ENCODE results near the gene DDIT3. TPM values are rescaled to one million over a fixed set of nuclear protein-coding genes. Genes with fewer than 3 reads are reported as not detected.
"Not testable (repeated sequence)": the region's sequence is repeated elsewhere in the genome, so short reads cannot be mapped to it uniquely, and the experiment has no call there.

Gene DDIT3
- total and polyA plus RNA-seq, 8 donors = 8.5 to 52.7 (median 9.9) TPM

GRCh38 chr12:57500213-57500612 lies 20.1 kb downstream of the DDIT3 start:
- FAIRE-seq = no peak
- TF ChIP-seq CTCF (IDR thresholded peaks at IDR 0.05) = no peak
- no peaks in the 10 kb centered on the region for H3K9me3 ChIP-seq
- ATAC-seq = no peak
- no peak overlapping the region for H3K27ac ChIP-seq
- no peaks in the 10 kb centered on the region for H3K27me3 ChIP-seq
- 94 to 97% methylated on average over 11 of the region's 11 CpGs for WGBS, 2 donors
- H3K4me1 ChIP-seq = no peaks in the 10 kb centered on the region
- H3K4me3 ChIP-seq = no peak overlapping the region
- peaks cover 9 to 48% (median 10%) of the 10 kb centered on the region in 3 donors for H3K36me3 ChIP-seq
- DNase-seq = peak in 1 of 6 donors; percentile 26
- intact Hi-C loops (cut with DNase I) = no loop called here

- no peak for FAIRE-seq
- H3K9me3 ChIP-seq = no peaks in the 10 kb centered on the region
- H3K27ac ChIP-seq = no peak overlapping the region
- TF ChIP-seq CTCF (IDR thresholded peaks at IDR 0.05) = no peak
- no peaks in the 10 kb centered on the region for H3K4me1 ChIP-seq
- no peak overlapping the region for H3K4me3 ChIP-seq
- DNase-seq = peak in 1 of 6 donors; percentile 5
- 94% methylated on average over 4 of the region's 4 CpGs for WGBS, 2 donors
- intact Hi-C loops (cut with DNase I) = no loop called here
- ATAC-seq = no peak
- H3K36me3 ChIP-seq = peaks cover 9 to 31% (median 10%) of the 10 kb centered on the region in 3 donors
- H3K27me3 ChIP-seq = no peaks in the 10 kb centered on the region
Measured at GRCh38 chr12:57498571-57498970, 21.7 kb downstream of the DDIT3 start.

- peaks cover 9 to 31% (median 10%) of the 10 kb centered on the region in 3 donors for H3K36me3 ChIP-seq
- no peak for TF ChIP-seq CTCF (IDR thresholded peaks at IDR 0.05)
- intact Hi-C loops (cut with DNase I) = no loop called here
- no peak overlapping the region for H3K27ac ChIP-seq
- H3K4me1 ChIP-seq = no peaks in the 10 kb centered on the region
- 89 to 91% methylated on average over 9 of the region's 9 CpGs for WGBS, 2 donors
- H3K9me3 ChIP-seq = no peaks in the 10 kb centered on the region
- ATAC-seq = no peak
- H3K27me3 ChIP-seq = no peaks in the 10 kb centered on the region
- FAIRE-seq = no peak
- DNase-seq = peak in 1 of 6 donors; percentile 27
- no peak overlapping the region for H3K4me3 ChIP-seq
Measured at GRCh38 chr12:57498132-57498502, 22.2 kb downstream of the DDIT3 start.

- no peaks in the 10 kb centered on the region for H3K4me1 ChIP-seq
- H3K27ac ChIP-seq = no peak overlapping the region
- H3K27me3 ChIP-seq = no peaks in the 10 kb centered on the region
- no peaks in the 10 kb centered on the region for H3K9me3 ChIP-seq
- DNase-seq (peak in 1 of 6 donors; percentile 6), FAIRE-seq (no peak), ATAC-seq (no peak)
- H3K4me3 ChIP-seq = no peak overlapping the region
- intact Hi-C loops (cut with DNase I) = no loop called here
- WGBS, 2 donors = 91 to 92% methylated on average over 12 of the region's 12 CpGs
- no peak for TF ChIP-seq CTCF (IDR thresholded peaks at IDR 0.05)
- peaks cover 9 to 27% (median 10%) of the 10 kb centered on the region in 3 donors for H3K36me3 ChIP-seq
Measured at GRCh38 chr12:57497223-57498131, 22.8 kb downstream of the DDIT3 start.

GRCh38 chr12:57496822-57497221 lies 23.5 kb downstream of the DDIT3 start:
- ATAC-seq = no peak
- no peak for TF ChIP-seq CTCF (IDR thresholded peaks at IDR 0.05)
- Histone ChIP-seq H3K4me1 (no peaks in the 10 kb centered on the region), H3K27me3 (no peaks in the 10 kb centered on the region), H3K9me3 (no peaks in the 10 kb centered on the region), H3K36me3 (peaks cover 9 to 28% (median 10%) of the 10 kb centered on the region in 3 donors), H3K4me3 (no peak overlapping the region), H3K27ac (no peak overlapping the region)
- intact Hi-C loops (cut with DNase I) = no loop called here
- no peak for DNase-seq
- no peak for FAIRE-seq

GRCh38 chr12:57495051-57495701 lies 25.1 kb downstream of the DDIT3 start:
- peak in 1 of 6 donors; percentile 44 for DNase-seq
- intact Hi-C loops (cut with DNase I); H3K27me3 ChIP-seq; H3K27ac ChIP-seq; H3K4me3 ChIP-seq; FAIRE-seq; ATAC-seq; H3K4me1 ChIP-seq; H3K9me3 ChIP-seq: not testable (repeated sequence)
- WGBS, 2 donors = 97 to 98% methylated on average over 39 to 45 of the region's 48 CpGs
- peaks cover 3 to 31% (median 10%) of the 10 kb centered on the region in 3 donors for H3K36me3 ChIP-seq
